DMS 273 (cell line): ENCODE measurements around the gene ZCWPW1.
"Not testable (repeated sequence)": the region's sequence is repeated elsewhere in the genome, so short reads cannot be mapped to it uniquely, and the experiment has no call there.

Experiments
- DNase-seq: peaks from one replicate; lab custom pipeline; 2025; ENCODE audit not compliant: unreplicated experiment; lab: John Stamatoyannopoulos, UW

ZCWPW1 gene

GRCh38 chr7:100373870-100374598, 54.5 kb downstream of the ZCWPW1 start:
- not testable (repeated sequence) for DNase-seq

GRCh38 chr7:100373261-100373831, 55.2 kb downstream of the ZCWPW1 start, which contains the start of gene PILRA:
TSS of gene PILRA (plus strand) at chr7:100373487. CDS start at chr7:100373657, 170 bp downstream.
- DNase-seq = no peak

DNA sequence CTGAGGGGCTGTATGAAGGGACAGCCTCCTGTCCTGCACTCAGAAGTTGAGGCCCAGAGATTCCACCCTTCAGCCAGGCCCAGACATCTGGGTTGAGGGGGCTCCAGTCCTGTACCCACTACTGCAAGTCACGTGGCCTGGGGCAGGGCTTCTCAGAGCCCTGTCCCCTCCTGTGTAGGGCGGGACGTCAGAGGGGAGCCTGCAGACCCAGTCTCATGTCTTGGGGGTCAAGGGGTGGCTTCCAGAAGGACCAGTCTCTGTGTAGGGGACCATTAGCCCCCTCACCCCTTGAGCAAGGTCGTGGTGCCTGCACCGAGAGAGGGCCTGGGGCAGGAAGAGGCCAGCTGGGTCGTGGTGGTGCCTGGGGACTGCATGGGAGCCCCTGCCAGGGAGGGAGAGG, 55.8 kb downstream of the ZCWPW1 start:
- DNase-seq = no peak

DNA sequence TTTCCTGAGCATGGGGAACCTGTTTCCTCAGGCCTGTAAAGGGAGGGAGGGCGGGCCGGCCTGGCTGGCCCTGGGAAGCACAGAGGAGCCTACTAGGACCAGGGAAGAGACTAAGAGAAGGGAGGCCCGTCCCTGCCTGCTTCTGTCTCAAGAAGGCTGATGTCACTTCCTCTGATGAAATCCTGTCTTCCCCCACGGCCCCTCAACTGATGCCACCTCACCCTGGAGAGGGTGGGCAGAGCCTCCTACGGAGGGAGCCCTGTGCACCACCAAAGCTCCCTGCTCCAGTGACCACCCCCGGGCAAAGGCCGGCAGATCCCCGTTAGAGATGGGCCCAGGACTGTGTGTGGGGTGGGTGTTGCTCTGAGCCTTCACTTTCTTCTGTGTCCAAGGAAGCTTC, 56.2 kb downstream of the ZCWPW1 start:
- no peak for DNase-seq

DNA sequence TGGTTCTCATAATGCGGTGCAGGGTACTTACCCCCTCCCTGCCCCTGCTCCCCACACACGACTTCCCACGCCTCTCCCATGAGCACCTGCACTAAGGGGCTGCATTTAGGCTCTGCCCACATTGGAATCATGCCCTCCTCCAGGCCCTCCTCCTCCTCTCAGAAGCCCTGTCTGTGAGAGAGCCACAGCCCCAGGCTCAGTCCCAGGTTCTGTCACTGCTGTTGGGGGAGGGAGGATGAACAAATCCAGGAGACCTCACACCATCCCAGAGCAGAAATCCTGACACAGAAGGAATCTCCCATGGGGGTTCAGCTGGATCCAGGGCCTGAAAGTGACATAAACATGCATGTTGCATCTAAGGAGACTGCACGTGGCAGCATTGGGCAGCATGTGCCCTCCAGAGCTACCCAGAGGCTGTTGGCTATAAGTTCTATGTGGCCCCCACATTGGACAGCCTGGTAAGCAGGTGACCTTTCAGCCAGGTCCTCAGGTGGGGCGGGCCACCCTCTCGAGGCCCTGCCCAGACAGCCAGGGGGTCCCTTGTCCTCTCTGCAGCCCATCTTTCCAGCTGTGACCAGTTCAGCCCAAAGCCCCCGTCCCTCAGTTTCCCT, 56.8 kb downstream of the ZCWPW1 start:
- no peak for DNase-seq

DNA sequence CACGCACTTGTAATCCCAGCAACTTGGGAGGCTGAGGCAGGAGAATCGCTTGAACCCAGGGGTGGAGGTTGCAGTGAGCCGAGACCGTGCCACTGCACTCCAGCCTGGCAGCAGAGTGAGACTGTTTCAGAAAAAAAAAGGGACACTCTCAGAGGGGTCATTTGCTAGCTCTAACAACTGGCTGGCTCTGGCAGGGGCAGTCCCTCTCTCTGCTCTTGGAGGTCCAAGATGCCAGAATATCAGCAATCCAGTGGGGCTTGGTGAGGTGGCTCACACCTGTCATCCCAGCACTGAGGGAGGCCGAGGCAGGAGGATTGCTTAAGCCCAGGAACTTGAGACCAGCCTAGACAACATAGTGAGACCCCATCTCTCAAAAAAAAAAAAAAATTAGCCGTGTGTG, 57.8 kb downstream of the ZCWPW1 start:
- no peak for DNase-seq

GRCh38 chr7:100370303-100370702, 58.2 kb downstream of the ZCWPW1 start:
- DNase-seq = no peak

DNA sequence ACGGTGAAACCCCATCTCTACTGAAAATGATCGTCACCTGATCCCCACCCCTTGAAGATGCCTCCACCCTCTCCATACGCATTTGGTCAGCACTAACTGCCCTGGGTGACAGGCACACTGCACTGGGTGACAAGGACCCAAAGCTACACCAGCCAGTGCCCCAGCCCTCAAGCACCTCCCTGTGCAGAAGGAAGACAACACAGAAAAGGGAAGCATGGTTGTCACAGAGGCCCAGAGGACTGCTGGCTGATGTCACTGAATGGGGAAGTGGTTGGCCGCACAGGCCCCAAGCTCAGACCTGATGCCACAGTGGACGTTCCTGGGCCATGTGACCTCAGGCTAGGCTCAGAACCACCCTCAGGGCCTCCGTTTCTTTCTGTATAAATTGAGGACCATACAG, 59.4 kb downstream of the ZCWPW1 start:
- no peak for DNase-seq

DNA sequence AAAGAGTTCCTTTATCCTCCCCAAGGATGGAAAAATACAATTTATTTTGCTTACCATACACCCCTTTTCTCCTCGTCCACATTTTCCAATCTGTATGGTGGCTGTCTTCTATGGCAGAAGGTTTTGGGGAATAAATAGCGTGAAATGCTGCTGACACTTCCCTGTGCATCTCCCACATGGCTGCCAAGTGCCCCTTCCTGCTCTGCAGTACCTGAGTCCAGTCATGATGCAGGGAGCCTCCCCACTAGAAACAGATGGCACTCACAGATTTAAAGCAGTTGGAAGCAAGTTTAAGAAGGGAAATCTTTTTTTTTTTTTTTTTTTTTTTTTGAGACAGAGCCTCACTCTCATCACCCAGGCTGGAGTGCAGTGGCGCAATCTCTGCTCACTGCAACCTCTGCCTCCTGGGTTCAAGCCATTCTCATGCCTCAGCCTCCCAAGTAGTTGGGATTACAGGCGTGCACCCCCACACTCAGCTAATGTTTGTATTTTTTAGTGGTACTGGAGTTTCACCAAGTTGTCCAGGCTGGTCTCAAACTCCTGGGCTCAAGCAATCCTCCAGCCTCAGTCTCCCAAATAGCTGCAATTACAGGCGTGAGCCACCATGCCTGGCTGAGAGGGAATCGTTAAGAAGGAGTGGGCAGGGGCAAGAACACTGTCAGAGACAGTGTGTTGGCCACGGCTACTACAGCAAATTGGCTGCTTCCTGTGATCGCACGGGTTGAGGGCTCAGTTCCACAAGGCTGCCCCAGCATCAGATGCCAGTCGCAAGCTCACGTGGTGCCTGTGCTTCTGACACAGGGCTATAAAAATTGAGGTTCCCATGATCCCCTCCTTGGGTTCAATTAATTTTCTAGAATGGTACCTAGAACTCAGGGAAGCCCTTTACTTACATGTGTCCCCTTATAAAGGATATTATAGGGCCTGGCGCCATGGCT, 60.6 kb downstream of the ZCWPW1 start:
- DNase-seq = peak; percentile 45

DNA sequence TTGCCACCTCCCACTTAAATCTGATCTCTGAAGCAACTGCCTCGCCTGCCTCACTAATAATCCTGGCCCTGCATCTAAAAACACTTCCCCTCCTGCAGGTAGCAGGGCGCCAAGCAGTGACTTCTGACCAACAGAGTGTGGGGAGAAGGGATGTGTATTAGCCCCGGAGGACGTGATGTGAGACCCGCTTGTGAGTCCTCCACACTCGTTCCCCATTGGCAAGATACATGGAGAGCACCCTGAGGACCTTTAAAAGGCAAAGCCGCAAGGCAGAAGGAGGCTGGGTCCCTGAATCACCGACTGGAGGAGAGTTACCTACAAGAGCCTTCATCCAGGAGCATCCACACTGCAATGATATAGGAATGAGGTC, 61.3 kb downstream of the ZCWPW1 start:
- no peak for DNase-seq

DNA sequence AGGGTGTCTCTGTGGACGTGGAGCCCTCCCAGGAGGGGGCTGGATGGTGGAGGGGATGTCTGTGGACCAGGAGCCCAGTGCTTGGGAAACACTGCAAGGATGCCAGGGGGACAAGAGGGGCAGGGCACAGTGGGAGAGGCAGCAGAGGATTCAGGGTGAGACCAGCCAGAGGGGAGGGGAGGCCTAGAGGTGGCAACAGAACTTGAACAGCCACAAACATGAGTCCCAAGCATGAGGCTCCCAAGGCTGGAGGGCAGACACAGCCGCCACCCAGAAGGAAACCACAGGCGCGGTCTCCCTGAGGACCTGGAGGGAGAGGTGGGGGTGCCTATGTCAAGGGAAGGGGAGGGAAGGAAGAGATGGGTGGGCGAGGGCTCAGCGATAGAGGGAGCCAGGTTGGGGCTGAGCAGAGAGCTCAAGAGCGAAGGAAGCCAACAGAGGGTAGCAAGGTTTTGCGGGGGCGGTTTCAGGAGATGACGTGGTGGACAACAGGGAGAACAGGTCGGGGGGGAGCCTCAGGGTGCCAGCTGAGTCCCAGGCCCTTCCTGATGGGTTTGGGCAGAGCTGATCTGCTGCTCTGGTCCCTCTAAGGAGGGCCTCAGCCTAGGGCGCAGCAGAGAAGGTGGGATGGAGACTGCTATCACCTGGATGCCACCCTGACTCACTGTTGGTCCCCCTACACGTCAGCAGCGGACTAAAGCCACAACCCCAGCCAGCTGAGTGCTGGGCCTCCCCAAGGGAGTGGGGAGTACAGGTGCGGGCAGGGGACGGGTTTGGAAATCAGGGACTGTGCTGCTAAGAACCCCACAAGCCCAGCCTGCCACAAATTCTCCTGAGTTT, 61.9 kb downstream of the ZCWPW1 start:
- no peak for DNase-seq

DNA sequence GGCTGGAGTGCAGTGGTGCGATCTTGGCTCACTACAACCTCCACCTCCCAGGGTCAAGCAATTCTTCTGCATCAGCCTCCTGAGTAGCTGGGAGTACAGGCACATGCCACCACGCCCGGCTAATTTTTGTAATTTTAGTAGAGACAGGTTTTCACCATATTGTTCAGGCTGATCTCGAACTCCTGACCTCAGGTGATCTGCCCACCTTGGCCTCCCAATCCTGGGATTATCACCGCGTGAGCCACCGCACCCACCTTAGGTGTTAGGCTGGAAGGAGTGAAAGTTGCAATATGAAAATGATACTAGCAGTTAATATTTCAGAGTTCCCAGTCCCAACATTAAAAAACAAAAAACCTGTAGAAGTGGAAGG, 62.5 kb downstream of the ZCWPW1 start:
- not testable (repeated sequence) for DNase-seq

GRCh38 chr7:100364480-100364879, 64.0 kb downstream of the ZCWPW1 start:
- DNase-seq = no peak

DNA sequence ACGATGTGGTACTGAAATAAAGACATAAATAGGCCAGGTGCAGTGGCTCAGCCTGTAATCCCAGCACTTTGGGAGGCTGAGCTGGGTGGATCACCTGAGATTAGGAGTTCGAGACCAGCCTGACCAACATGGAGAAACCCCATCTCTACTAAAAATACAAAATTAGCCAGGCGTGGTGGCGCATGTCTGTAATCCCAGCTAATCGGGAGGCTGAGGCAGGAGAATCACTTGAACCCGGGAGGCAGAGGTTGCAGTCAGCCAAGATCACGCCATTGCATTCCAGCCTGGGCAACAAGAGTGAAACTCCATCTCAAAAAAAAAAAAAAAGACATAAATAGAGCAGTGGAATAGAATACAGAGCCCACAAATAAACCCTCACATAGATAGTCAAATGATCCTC, 64.7 kb downstream of the ZCWPW1 start:
- not testable (repeated sequence) for DNase-seq

DNA sequence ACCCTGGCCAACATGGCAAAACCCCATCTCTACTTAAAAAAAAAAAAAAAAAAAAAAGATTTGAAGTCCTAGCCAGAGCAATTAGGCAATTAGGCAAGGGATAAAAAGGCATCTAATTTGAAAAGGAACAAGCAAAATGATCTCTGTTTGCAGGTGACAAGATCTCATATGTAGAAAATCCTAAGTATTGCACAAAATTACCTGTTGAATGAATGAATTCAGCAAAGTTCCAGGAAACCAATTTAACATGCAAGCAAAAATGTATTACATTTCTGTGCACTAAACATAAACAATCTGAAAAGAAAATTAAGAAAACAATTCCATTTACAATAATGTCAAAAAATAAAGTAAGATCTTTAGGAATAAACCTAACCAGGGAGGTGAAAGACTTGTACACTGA, 65.4 kb downstream of the ZCWPW1 start:
- DNase-seq = no peak

- no peak for DNase-seq
Observed at GRCh38 chr7:100360135-100360854, 68.2 kb downstream of the ZCWPW1 start.

DNA sequence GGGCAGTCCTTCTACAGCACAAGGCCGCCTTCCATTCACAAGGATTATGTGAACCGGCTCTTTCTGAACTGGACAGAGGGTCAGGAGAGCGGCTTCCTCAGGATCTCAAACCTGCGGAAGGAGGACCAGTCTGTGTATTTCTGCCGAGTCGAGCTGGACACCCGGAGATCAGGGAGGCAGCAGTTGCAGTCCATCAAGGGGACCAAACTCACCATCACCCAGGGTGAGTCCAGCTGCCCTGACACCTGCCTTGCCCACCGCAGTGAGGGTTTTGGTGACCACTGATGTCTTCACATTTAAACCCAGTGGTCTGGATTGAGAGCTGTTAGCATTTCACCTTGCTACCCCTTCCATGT, 69.7 kb downstream of the ZCWPW1 start:
- no peak for DNase-seq

- DNase-seq = no peak
Observed at GRCh38 chr7:100358027-100358856, 70.3 kb downstream of the ZCWPW1 start, which contains the start of gene PILRB. TSS of gene PILRB (plus strand) at chr7:100358117. CDS start at chr7:100358303, 186 bp downstream.

- no peak for DNase-seq
Observed at GRCh38 chr7:100357131-100357561, 71.4 kb downstream of the ZCWPW1 start.
